Stromal cell of bone marrow (primary cell): ENCODE results near the gene VAV2.

Source experiments
- DNase-seq: peaks from one replicate; pipeline ENCODE4 v3.0.0-alpha.2; 2012; ENCODE audit warnings: low read depth

Gene VAV2

GRCh38 chr9:133952598-133953550 lies 39.2 kb downstream of the VAV2 start:
- DNase-seq = no peak

- no peak for DNase-seq
These were observed 40.9 kb downstream of the VAV2 start for GRCh38 chr9:133951265-133951664.

GRCh38 chr9:133950629-133951111 lies 41.5 kb downstream of the VAV2 start:
- DNase-seq = no peak

- no peak for DNase-seq
These were observed 41.9 kb downstream of the VAV2 start for GRCh38 chr9:133950192-133950591.

GRCh38 chr9:133949486-133950061 lies 42.5 kb downstream of the VAV2 start:
- no peak for DNase-seq

- no peak for DNase-seq
These were observed 43.3 kb downstream of the VAV2 start for GRCh38 chr9:133948561-133949485.

- no peak for DNase-seq
These were observed 44.0 kb downstream of the VAV2 start for GRCh38 chr9:133948131-133948530.

- no peak for DNase-seq
These were observed 45.2 kb downstream of the VAV2 start for GRCh38 chr9:133946840-133947486.

GRCh38 chr9:133945977-133946753 lies 46.0 kb downstream of the VAV2 start:
- no peak for DNase-seq

- DNase-seq = no peak
These were observed 46.7 kb downstream of the VAV2 start for GRCh38 chr9:133945314-133945975.

GRCh38 chr9:133944746-133945135 lies 47.4 kb downstream of the VAV2 start:
- DNase-seq = no peak

- DNase-seq = no peak
These were observed 48.1 kb downstream of the VAV2 start for GRCh38 chr9:133943781-133944745.

GRCh38 chr9:133943036-133943780 lies 48.9 kb downstream of the VAV2 start:
- DNase-seq = no peak

GRCh38 chr9:133942206-133942975 lies 49.7 kb downstream of the VAV2 start:
- DNase-seq = no peak

GRCh38 chr9:133939845-133940244 lies 52.3 kb downstream of the VAV2 start:
- DNase-seq = no peak

- no peak for DNase-seq
These were observed 52.8 kb downstream of the VAV2 start for GRCh38 chr9:133939171-133939785.

- no peak for DNase-seq
These were observed 53.4 kb downstream of the VAV2 start for GRCh38 chr9:133938753-133939152.
